Right renal cortex interstitium (tissue), 3 donors: ENCODE measurements around the gene MGMT. TPM values are rescaled to one million over a fixed set of nuclear protein-coding genes. Genes with fewer than 3 reads are reported as not detected.
A peak's percentile ranks its signal among the peaks of the same experiment; 100 is the strongest.

Experiments used
- DNase-seq, 3 donors: peaks; one replicate each; pipeline ENCODE4 v3.0.0-alpha.2; 2013; ENCODE audit warnings: low read depth in 3 of 3, low spot score in 2 of 3
- polyA plus RNA-seq, 3 donors: library from polyadenylated mRNA; unstranded; fragments of 120-200 nt; gene quantifications; one replicate each; pipeline ENCODE4 v1.2.1, GENCODE V29; 2013; ENCODE audit not compliant: insufficient read length in 3 of 3

MGMT gene
- polyA plus RNA-seq, 3 donors: 15.7 to 21.3 (median 18.3) TPM

DNA sequence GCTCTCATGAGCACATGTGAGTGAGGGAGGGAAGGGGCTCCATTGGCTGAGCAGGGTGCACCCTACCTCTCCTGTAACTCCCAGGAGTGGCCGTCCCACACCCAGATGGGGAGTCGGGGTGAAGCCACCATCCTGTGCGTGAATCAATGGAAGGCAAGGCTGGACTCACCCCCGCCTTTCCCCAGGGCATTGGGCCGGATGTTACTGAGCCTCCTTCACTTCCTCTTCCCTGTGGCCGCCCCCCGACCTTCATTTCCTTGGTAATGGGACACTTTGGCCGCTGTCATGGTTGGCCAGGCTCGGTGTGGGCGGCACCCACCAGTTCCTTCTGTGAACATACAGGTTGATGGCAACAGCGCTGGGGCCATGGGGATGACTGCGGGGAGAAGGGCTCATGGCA, 209.0 kb downstream of the MGMT start:
- DNase-seq: no peak

DNA sequence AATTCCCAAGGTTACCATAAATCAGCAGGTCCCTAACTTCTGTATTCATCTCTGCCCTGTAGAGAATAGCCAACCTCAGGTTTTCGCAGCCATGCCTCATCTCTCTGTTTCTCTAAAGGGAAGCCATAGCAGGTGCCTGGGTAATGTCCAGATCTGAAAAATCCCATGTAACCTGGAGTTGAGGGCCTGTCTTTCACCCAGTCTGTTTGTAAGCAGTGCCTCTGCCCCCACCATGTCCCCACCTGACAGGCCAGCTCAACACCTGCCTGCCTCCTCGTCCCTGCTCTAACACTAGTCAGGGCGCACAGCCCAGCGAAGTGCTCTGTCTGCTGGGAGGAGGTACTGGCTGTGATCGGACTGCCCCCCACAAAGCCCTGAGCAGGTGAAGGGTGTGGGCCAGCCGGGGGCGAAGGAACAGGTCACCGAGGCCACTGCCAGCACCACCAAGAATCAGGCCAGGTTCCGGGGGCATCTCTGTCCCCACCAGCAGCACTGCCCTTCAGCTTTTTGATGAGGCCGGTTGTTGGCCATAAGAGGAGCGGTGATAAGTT, 210.4 kb downstream of the MGMT start:
- no peak for DNase-seq

DNA sequence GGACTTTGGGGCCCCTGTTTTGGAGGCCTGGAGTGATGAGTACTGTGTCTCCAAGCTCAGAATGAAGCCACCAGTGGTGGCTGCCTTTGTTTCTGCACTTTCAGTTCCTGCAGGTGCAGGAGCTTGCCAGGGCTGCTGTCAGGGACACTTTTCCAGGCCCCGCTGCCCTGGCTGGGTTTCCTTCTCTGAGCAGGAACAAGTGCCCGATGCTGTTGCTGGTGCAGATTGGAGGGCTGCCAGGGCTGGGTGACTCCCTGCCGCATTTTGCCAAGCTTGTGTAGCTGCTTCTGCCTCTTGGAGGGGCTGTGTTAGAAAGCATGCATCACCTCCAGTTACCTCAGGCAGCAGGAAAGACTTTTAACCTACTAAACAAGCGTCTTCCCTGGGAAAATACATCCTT, 211.1 kb downstream of the MGMT start:
- no peak for DNase-seq

DNA sequence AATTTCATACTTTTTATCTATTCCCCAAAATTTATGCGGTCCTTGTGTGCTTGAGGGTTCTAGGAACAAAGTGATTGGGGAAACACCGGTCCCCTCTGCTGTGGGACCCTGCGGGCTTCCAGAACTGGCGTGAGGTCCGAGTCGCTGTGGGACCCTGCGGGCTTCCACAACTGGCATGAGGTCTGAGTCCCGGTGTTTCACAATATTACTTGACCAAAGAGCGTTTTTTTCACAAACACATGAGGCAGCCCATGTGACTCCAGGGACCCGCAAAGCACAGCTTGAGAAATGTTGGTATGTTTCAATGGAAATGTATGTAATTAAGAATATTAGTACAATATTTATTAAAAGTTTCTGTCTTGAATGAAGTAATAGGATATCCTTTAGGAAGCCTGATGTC, 212.2 kb downstream of the MGMT start:
- DNase-seq: no peak

DNA sequence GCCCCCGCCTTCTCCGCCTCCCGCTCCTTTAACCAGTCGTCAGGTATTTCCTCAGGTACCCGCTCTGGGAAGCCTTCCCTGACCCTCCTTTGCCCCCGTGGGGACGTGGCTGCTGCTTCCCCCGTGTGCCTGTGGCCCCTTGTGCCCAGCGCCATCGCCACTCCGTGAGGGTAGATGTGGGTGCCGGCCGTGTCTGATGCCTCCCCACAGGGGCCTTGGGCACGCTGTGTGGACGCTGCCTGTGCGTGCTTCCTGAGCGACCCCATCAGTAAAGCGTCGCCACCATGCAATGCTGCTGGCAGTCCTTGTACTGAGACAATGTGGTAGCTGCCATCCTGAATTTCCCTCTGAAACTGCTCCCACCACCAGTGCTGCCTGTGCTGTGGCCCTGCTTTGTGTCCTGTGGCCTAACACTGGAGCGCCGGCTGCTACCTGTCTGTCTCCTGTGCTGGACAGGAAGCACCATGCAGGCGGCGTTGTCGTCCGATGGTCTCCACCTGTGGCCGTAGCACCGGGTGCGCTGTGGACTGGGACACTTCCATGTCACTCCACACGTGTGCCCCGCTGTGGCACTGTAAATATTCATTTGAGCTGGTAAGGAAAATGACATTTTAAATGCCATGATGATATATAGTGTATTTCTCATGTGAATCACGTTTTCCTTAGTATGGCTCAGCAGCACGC, 213.8 kb downstream of the MGMT start:
- DNase-seq: no peak

DNA sequence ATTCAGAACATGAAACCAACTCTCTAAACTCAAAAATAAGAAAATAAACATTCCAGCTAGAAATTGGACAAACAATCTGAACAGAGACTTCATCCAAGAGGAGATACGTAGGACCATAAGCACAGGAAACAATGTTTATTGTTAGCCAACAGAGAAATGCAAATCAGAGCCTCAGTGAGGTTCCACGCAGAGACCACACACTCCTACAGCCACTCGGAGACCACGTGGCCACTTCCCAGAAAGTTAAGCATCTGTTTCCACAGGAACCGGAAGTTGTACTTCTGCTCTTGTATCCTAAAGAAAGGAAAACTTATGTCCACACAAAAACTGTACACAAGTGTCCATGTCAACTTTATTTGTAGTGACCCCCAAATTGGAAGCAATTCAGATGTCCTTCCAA, 214.8 kb downstream of the MGMT start:
- no peak for DNase-seq

DNA sequence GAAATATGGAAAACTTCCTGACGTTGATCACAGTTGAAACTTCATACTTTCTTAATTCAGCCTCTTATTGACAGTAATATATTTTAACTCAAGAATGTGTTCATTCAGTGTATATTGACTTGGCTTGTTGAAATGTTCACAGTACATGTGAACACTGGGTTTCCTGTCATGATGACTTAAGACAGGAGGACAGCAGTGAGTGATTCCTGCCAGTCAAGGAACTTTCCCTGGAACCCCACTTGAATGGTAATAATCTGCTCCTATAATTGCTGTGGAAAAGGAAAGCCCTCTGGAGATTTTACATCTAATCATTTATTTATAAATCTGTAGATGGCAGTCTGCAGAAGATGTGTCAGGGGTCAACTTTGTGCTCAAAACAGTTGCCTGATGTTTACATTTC, 216.5 kb downstream of the MGMT start:
- DNase-seq: no peak

DNA sequence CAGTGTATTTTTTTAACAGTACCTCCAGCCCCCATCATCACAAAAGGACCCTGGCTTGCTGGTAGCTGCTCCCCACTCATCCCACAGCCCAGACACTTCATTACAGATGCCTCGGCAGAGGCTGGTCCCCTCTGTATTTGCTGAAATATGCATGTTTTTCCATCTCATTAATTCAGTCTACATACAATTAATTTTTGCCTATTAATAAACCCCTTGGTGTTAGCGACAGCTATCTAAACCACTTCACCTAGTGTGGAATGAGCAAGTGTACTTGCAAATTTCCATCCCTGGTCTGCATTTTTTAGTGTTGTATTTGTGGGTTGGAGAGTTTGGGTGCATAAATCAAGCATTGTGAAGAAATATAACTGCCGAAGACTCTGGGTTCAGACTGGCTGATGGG, 216.9 kb downstream of the MGMT start:
- DNase-seq: no peak

DNA sequence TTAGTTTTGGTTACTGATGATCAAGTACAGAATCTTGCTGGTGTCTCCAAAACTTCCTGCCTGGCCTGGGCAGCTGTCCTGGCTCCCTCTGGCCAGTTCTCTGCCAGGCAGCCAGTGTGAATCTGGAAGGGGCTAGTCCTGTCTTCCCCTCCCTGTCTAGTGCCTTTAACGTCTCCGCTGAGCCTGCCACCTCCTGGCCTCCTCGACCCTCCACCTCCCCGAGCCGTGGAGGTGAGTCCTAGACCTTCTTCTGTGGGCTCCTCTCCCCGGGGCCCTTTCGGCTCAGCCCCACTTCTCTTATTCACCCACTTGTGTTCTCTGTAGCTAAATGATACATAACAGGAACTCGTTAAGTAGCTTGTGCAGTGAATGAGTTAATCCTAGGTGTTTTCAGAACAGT, 218.2 kb downstream of the MGMT start:
- DNase-seq: no peak

DNA sequence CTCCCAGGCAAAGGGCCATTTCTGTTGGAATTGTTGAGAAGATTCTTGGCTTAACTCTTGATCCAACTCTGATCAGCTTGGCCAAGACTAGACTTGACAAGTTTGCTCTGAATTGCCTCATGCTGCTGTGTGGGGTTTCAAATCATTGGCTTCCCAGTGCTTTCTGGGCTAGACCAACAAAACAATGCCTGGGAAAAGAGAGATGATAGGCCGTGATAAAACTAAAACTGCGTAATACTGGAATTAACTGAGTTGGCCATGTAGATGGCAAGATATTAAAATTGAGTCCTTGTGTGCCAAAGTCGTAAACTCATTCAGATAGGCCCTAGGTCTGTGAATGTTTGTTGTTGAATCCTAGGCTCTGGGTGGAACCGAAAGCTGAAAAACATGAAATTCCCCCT, 222.6 kb downstream of the MGMT start:
- no peak for DNase-seq

DNA sequence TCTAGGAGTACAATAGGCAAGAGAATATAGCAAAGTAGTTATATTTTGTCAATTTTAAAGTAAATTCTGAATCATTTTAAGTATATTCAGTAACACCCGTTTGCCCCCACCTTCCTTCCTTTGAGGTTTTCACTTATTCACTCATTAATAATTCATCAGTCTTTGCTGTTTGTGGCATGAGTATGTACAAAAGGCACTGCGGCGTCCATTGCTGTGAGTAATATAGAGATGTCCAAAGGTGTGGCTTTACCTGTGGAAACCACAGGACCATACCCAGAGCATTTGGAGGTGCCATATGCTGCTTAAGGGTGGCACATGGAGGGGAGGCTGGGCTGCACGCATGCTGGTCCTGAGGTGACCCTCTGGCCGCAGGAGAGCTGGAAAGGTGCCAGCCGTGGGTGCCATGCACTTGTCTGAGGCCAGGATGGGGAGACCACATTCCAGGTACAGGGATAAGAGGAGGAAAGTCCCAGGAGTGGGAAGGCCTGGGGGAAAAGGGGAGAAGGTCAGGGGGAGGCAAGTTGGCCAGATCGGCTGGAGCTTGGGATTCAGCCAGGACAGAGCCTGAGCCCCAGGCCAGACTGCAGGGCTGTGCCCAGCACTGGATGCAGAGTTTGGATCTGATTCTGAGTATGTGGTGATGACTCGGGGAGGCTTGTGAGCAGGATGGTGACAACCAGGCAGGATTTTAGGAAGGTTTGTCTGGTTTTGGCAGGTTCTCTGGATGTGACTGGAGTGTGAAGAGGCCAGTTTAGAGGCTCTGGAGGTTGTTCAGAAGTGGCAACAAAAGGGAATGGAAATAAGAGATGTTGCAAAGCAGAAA, 223.4 kb downstream of the MGMT start:
- DNase-seq: no peak

DNA sequence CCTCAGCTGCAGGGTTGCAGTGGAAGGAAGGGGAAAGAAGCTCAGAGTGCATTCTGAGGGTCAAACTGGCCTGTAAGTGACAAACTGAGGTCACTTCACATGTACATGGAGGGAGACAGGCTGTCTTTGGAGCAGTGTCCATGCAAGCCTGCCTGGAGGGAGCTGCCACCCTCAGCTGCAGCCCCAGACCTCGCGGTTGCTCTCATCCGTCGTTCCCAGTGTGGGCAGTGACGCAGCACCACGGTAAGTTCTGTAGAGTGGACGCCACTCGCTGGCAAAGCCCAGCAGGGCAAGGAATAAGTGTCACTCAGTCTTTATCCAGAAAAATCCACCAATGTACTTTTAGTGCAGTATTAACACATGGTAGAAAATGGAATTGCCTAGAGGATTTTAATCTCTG, 225.7 kb downstream of the MGMT start:
- DNase-seq: no peak

DNA sequence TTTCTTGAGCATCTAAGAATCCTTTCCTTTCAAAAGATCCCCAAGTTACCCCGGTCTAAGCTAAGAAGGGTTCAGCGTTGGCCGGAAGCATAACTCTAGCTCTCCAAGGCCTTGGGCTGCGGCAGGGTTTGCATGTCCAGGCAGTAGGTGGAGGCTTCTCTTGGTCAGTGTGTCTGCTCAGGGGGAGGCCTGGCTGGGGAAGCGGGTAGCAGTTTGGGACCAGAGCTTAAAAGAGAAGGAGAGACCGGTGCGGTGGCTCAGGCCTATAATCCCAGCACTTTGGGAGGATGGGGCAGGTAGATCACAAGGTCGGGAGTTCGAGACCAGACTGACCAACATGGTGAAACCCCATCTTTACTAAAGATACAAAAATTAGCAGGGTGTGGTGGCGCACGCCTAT, 226.3 kb downstream of the MGMT start:
- no peak for DNase-seq

DNA sequence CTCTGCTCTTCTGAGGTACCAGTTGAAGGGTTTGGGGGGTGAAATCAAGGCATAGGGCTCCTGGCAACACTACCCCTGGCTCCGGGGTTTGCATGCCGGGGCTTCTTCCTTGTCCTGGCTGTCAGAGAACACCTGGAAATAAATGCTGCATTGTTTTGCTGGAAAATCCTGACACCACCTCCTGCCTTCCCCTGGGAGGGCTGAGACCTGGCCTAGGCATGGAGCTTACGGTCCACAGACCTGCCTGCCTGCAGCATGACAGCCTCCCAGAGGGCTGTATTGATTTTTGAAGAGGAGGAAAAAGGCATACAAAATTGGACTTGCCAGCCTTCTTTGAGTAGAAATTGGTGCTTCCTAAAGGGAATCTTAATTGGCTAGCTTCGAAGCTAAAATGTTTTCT, 227.1 kb downstream of the MGMT start:
- no peak for DNase-seq

DNA sequence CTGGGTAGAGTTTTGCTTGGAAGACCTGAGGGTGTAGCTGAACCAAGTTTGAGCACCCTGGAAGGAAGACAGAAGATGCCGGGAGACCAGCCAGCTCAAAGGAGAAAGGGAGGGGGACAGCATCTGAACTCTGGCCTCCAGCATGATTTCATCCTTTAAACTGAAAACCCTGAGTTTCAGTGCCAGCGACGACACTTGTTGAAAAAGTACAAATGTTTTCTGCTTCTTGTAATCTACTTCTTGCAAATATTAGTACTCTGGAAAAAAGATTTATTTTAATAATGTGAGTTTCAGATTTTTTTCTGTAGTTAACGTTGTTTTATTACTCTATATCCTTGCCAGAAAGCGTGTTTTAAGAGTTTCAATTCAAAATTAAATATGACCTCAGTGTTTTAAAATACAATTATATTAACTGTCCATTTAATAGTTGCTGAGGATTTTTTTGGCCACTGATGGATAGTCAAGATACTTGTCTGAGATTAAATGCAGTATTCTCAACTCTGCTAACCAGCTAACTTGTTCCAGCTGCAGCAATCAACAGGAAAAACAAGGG, 227.7 kb downstream of the MGMT start:
- peak; percentile 54 for DNase-seq

DNA sequence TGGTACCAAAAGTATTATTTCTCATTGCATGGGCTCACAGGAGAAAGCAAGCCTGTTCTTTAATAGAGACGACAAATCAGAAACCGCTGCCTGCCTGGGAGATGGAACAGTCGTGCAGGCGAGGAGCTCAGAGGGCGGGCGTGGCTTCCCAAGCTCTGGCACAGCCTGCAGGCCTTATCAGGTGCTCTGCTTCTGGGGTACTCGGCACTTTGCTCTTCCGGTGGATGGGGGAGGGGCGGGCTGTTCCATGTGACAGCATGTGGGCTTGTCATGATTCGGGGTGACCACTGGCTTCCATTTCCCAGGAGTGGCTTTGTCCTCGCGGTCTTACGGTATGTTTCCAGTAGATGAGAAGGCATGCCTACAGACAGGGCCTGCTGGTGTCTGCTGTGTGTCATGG, 228.6 kb downstream of the MGMT start:
- no peak for DNase-seq

DNA sequence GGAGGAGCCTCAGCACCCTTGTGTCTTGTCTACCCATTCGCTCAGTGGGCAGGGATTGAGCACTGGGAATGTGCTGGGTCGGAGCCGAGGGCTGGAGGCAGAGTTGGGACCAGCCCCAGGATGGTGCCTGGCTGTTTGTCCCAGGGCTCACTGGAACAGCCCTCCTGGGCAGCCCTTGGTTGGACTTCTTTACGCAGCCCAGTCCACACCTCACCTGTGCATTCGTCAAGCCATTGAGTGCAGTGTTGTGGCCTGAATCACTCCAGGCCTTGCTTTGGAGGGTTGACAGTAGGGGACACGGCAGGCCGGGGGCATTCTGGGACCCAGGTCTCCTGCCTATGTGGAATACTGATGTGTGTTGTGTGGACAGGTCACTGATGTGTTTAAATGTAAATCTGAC, 229.6 kb downstream of the MGMT start:
- DNase-seq: no peak

DNA sequence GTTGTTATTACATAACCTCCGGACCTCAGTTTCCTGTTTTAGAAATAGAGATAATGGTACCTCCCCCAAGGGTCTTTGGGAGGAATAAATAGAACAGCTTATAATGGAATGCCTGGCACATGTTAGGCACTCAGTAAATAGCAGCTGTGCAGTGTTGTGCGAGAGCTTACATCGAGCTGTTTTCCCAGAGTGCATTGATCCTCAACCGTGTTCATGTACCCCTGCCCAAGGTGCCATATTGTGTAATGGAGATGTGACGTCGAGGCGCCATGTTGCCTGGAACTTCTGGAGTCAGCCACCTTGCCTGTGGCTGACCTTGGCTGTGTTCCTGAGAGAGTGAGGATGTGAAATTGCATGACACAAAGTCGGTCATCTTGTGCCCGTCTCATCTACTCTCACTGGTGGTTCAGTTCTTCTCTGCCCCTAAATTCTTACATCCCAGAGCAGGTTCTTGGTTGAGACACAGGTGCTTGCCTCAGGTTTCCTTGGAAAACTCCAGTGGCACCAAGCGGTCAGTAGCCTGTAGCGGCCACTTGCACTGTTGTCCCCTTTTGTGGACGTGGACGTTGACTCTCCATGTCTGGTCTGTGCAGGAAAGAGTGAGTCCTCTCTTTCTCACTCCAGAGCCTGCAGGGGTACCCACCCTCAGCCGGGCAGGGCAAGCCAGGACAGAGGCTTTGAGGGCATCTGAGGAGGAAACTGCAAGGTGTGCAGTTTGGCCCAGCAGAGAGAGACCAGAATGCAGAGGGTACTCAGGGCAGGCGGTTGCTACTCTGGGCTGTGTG, 230.6 kb downstream of the MGMT start:
- DNase-seq: no peak

DNA sequence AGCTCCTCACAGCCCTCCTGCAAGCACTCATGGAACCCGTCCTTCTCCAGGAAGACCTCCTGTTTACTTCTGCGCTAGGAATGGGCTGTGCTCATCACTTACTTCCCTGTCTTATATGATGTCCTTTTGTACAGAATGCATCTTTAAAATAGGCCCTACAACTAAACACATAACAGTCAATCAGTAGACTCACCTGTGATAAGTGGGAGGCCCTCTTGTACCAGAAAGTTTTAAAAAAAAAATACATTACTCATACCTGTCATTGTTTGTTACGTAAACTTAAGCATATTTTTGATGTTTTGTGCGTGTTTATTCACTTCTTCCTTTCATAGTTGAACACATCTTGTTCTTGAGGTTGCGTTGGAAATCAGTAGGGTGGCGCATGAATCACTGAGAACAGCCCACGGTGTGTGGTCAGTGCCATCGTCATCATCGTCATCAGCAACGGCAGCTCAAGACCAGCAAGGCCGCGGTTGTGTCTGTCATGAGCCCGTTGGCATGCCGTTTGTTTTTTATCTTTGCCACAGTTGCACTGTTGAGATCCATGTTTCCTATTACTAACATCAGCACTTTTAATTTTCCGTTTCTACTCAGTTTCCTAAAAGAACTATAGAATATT, 232.8 kb downstream of the MGMT start:
- no peak for DNase-seq

DNA sequence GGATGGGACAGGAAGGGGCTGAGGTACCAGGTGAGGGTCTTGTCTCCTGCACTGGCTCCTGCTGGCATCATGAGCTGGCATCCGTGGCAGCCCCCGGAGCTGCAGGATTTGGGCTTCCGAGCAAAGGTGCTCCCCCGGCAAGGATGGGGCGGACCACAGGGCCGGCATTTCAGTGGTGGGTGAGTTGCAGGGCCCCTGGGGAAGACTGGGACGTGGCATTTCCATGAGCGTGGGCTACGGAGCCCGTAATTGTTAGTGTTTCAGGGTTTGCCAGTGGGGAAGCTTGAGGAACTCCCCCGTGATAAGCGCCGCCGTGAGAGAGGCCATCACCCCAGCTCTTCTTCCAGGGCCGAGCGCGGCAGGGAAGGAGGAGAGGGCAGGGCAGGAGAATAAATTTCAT, 235.6 kb downstream of the MGMT start:
- no peak for DNase-seq
